ENCODE results near the gene CAMLG. TPM values are rescaled to one million over a fixed set of nuclear protein-coding genes. Genes with fewer than 3 reads are reported as not detected.
"Not testable (repeated sequence)": the region's sequence is repeated elsewhere in the genome, so short reads cannot be mapped to it uniquely, and the experiment has no call there.

The CAMLG gene
- total RNA-seq, 2 experiments from 2014 or later: 20.6 to 24.1 TPM

DNA sequence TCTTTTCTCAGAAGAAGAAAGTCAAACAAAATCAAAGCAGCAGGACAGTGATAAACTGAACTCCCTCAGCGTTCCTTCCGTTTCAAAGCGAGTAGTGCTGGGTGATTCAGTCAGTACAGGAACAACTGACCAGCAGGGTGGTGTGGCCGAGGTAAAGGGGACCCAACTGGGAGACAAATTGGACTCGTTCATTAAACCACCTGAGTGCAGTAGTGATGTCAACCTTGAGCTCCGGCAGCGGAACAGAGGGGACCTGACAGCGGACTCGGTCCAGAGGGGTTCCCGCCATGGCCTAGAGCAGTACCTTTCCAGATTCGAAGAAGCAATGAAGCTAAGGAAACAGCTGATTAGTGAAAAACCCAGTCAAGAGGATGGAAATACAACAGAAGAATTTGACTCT lies 2.7 kb downstream of the CAMLG start:
- ChIA-PET POLR2A (no interaction called here), CTCF (interaction anchor here (0.6 to 3.5 kb wide), 3 partner anchors 17 to 122 kb away, joined by 5 to 23 read pairs (median 19); partner anchors contain the start of gene DDX46)
- H3K4me3 Mint-ChIP-seq: no peak overlapping the region
- peaks cover 33% of the 10 kb centered on the region for H3K4me1 Mint-ChIP-seq
- no peaks in the 10 kb centered on the region for H3K9me3 Mint-ChIP-seq
- H3K27me3 Mint-ChIP-seq: no peaks in the 10 kb centered on the region
- H3K36me3 Mint-ChIP-seq (ENCODE audit: low read depth): peaks cover 4% of the 10 kb centered on the region
- no peak for DNase-seq
- no peak overlapping the region for H3K27ac Mint-ChIP-seq

DNA sequence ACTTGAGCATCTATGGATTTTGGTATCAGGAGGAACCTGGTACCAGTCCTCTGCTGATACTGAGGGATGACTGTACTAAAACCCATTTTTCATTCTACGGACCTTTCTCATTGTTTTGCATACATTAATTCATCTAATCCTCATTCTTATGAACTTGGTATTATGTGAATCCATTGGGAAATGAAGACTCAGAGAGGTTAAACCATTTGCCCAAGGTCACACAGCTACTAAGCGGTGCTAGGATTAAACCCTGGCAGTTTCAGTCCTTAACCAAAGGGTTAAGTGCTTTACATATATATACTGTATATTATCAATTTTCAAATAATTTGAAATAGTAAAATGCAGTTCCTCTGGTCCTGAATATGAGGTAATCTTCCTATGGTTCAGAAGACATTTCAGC lies 3.8 kb downstream of the CAMLG start:
- Mint-ChIP-seq H3K36me3 (ENCODE audit: low read depth) (peaks cover 4% of the 10 kb centered on the region), H3K9me3 (no peaks in the 10 kb centered on the region), H3K4me1 (peaks cover 33% of the 10 kb centered on the region), H3K27ac (no peak overlapping the region), H3K27me3 (no peaks in the 10 kb centered on the region), H3K4me3 (no peak overlapping the region)
- CTCF ChIA-PET: interaction anchor here (0.6 kb wide), 1 partner anchor 9 kb away, joined by 3 read pairs; no protein-coding TSS in a partner anchor
- POLR2A ChIA-PET: no interaction called here
- no peak for DNase-seq

DNA sequence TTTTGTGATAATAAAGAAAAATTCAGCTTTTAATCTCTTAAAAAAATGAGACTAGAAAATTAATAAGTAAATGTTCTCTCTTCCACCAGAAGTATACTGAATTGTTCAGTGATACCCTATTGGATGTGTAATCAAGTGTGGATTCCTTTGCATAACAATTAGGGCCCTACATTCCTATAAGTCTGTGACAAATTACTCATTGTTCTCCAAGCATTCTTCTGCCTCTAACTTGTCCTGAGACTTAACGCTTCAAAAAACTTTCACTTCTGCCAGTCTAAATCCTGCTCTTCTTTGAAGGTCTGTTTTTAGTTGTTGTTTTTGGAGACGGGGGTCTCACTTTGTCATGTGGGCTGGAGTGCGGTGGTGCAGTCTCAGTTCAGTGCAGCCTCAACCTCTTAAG lies 11.1 kb downstream of the CAMLG start:
- H3K36me3 Mint-ChIP-seq (ENCODE audit: low read depth): peaks cover 8% of the 10 kb centered on the region
- DNase-seq: no peak
- H3K27ac Mint-ChIP-seq: no peak overlapping the region
- ChIA-PET POLR2A (no interaction called here), CTCF (interaction anchor here (0.8 to 5.1 kb wide), 3 partner anchors 9 to 155 kb away, joined by 4 to 16 read pairs (median 12); partner anchors contain the start of genes CAMLG, DDX46 and PCBD2)
- no peaks in the 10 kb centered on the region for H3K9me3 Mint-ChIP-seq
- H3K4me3 Mint-ChIP-seq: no peak overlapping the region
- H3K27me3 Mint-ChIP-seq: no peaks in the 10 kb centered on the region
- H3K4me1 Mint-ChIP-seq: no peaks in the 10 kb centered on the region

DNA sequence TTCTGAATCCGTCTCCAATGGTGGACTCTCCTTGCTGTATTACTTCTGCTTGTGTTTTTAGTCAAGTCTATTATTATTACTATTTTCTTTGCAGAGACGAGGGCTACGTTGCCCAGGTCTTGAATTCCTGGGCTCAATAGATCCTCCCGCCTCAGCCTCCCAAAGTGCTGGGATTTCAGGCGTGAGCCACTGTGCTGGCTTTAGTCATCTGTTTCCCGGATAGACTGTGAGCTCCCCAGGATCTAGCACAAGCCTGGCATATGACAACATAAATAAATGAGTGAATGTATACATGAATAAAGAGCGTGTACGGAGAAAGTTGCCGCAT lies 19.8 kb downstream of the CAMLG start:
- H3K36me3 Mint-ChIP-seq (ENCODE audit: low read depth): peaks cover 8% of the 10 kb centered on the region
- no peak for DNase-seq
- no peaks in the 10 kb centered on the region for H3K9me3 Mint-ChIP-seq
- POLR2A ChIA-PET: interaction anchor here (0.6 to 1.8 kb wide), 3 partner anchors 19 to 188 kb away, joined by 3 to 6 read pairs (median 3); partner anchors contain the start of gene CAMLG
- CTCF ChIA-PET: interaction anchor here (0.9 to 3.2 kb wide), 19 partner anchors 10 to 170 kb away, joined by 3 to 21 read pairs (median 5); partner anchors contain the start of genes C5orf24, CAMLG and PCBD2
- H3K27ac Mint-ChIP-seq: peak overlapping the region; percentile 96
- peak overlapping the region; percentile 98 for H3K4me3 Mint-ChIP-seq
- H3K27me3 Mint-ChIP-seq: no peaks in the 10 kb centered on the region
- H3K4me1 Mint-ChIP-seq: peaks cover 38% of the 10 kb centered on the region

- peaks cover 38% of the 10 kb centered on the region for H3K4me1 Mint-ChIP-seq
- peaks cover 8% of the 10 kb centered on the region for H3K36me3 Mint-ChIP-seq (ENCODE audit: low read depth)
- no peaks in the 10 kb centered on the region for H3K27me3 Mint-ChIP-seq
- peak within 1 kb of the TSS; percentile 96 for H3K27ac Mint-ChIP-seq
- peak; percentile 95 for DNase-seq
- peak within 1 kb of the TSS; percentile 98 for H3K4me3 Mint-ChIP-seq
- no peaks in the 10 kb centered on the region for H3K9me3 Mint-ChIP-seq
- ChIA-PET POLR2A (interaction anchor here (0.6 to 1.8 kb wide), 3 partner anchors 19 to 187 kb away, joined by 3 to 6 read pairs (median 3); partner anchors contain the start of gene CAMLG), CTCF (interaction anchor here (0.6 to 3.2 kb wide), 21 partner anchors 10 to 171 kb away, joined by 3 to 21 read pairs (median 4); partner anchors contain the start of genes C5orf24, CAMLG and PCBD2)
Measured at GRCh38 chr5:134758504-134759341, 20.4 kb downstream of the CAMLG start, which contains the start of gene DDX46. DDX46 (plus strand) TSS chr5:134758779; CDS start chr5:134758939, 160 bp downstream.

DNA sequence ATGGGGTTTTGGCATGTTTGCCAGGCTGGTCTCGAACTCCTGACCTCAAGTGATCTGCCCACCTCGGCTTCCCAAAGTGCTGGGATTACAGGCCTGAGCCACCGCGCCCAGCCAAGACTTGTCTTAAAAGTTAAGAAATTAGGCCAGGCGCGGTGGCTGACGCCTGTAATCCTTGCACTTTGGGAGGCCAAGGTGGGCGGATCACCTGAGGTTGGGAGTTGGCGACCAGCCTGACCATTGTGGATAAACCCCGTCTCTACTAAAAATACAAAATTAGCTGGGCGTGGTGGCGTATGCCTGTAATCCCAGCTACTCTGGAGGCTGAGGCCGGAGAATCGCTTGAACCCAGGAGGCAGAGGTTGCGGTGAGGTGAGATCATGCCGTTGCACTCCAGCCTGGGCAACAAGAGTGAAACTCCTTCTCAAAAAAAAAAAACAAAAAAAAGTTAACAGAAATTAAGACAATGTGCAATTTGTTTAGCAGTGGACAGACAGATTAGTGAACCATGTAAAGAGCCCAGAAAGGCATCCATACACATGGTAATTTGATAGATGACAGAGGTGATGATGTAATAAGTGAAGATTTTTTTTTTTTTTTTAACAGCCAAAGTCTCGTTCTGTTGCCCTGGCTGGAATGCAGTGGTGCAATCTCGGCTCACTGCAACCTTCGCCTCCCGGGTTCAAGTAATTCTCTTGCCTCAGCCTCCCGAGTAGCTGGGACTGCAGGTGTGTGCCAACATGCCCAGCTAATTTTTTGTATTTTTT lies 29.4 kb downstream of the CAMLG start:
- H3K4me3 Mint-ChIP-seq, H3K9me3 Mint-ChIP-seq, H3K27me3 Mint-ChIP-seq, CTCF ChIA-PET, H3K27ac Mint-ChIP-seq, H3K4me1 Mint-ChIP-seq, POLR2A ChIA-PET, DNase-seq: not testable (repeated sequence)
- peaks cover 33% of the 10 kb centered on the region for H3K36me3 Mint-ChIP-seq (ENCODE audit: low read depth)

DNA sequence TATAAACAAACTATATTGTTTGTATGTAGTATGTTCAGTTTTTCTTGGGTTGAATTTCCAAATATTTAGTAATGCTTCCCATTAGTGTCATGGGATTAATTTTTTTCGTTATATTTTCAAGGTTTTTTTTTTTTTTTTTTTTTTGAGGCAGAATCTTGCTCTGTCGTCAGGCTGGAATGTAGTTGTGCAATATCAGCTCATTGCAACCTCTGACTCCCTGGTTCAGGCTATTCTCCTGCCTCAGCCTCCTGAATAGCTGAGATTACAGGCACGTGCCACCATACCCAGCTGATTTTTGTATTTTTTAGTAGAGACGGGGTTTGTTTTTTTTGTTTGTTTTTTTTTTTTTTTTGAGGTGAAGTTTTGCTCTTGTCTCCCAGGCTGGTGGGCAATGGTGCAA lies 30.9 kb downstream of the CAMLG start:
- Mint-ChIP-seq H3K9me3 (no peaks in the 10 kb centered on the region), H3K36me3 (ENCODE audit: low read depth) (peaks cover 42% of the 10 kb centered on the region), H3K4me3 (no peak overlapping the region), H3K27ac (no peak overlapping the region), H3K4me1 (no peaks in the 10 kb centered on the region), H3K27me3 (no peaks in the 10 kb centered on the region)
- CTCF ChIA-PET: interaction anchor here (0.6 to 0.8 kb wide), 2 partner anchors 11 to 39 kb away, joined by 3 to 4 read pairs; partner anchors contain the start of gene DDX46
- no peak for DNase-seq
- POLR2A ChIA-PET: no interaction called here

GRCh38 chr5:134772461-134773125 lies 34.2 kb downstream of the CAMLG start:
- Mint-ChIP-seq H3K4me1 (no peaks in the 10 kb centered on the region), H3K9me3 (no peaks in the 10 kb centered on the region), H3K27ac (no peak overlapping the region), H3K4me3 (no peak overlapping the region), H3K27me3 (no peaks in the 10 kb centered on the region), H3K36me3 (ENCODE audit: low read depth) (peaks cover 50% of the 10 kb centered on the region)
- ChIA-PET POLR2A (interaction anchor here (0.6 kb wide), 1 partner anchor 132 kb away, joined by 3 read pairs; no protein-coding TSS in a partner anchor), CTCF (interaction anchor here (0.7 to 2.2 kb wide), 4 partner anchors 14 to 53 kb away, joined by 3 to 6 read pairs (median 4); partner anchors contain the start of genes CAMLG and DDX46)
- DNase-seq: no peak

DNA sequence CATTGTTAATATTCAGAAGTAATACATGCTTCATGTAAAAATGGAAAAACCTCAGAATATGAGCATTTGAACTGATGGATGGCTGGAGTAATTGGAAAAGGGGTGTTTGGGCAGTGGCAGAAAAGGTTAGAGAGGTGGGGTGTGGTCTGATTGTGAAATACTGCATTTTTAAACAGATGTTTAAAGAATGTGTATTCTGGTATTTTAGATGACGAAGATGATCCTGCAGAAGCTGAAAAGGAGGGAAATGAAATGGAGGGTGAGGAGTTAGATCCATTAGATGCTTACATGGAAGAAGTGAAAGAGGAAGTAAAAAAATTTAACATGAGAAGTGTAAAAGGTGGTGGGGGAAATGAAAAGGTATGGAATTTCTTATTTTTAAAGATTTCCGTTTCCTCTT lies 39.0 kb downstream of the CAMLG start:
- ChIA-PET POLR2A (no interaction called here), CTCF (interaction anchor here (0.8 to 1.3 kb wide), 3 partner anchors 19 to 127 kb away, joined by 3 to 6 read pairs (median 3); partner anchors contain the start of gene PCBD2)
- H3K4me3 Mint-ChIP-seq: no peak overlapping the region
- H3K36me3 Mint-ChIP-seq (ENCODE audit: low read depth): peaks cover 46% of the 10 kb centered on the region
- H3K27ac Mint-ChIP-seq: no peak overlapping the region
- DNase-seq: no peak
- no peaks in the 10 kb centered on the region for H3K27me3 Mint-ChIP-seq
- no peaks in the 10 kb centered on the region for H3K9me3 Mint-ChIP-seq
- H3K4me1 Mint-ChIP-seq: no peaks in the 10 kb centered on the region

DNA sequence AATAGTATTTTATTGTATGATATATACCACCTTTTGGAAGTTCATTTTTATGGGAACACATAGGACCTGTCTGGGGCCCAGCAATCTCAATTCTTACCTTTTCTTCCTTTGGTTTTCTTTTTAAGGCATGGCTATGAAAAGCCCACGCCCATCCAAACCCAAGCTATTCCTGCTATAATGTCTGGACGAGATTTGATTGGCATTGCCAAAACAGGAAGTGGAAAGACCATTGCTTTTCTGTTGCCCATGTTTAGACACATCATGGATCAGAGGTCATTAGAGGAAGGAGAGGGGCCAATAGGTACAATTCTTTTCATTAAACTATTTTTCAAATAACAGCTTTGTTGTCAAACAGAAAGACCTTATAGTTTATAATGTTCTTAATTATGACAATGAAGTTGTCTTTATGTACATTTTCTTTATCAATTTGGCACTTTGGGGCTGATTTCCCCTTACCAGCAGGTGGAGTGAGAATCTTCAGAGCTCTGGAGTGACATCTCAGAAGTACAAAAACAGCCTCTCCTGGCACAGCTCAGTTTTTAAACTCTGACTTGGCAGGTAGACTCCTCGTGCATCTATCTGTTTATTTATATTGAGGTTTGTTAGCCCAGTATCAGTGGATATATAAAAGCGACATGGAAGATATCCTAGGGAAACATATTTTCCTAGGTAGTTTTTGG lies 46.0 kb downstream of the CAMLG start:
- Mint-ChIP-seq H3K27me3 (no peaks in the 10 kb centered on the region), H3K36me3 (ENCODE audit: low read depth) (peaks cover 47% of the 10 kb centered on the region), H3K4me3 (no peak overlapping the region), H3K27ac (peak overlapping the region; percentile 21), H3K4me1 (no peaks in the 10 kb centered on the region), H3K9me3 (no peaks in the 10 kb centered on the region)
- POLR2A ChIA-PET: no interaction called here
- CTCF ChIA-PET: interaction anchor here (0.7 to 1.2 kb wide), 2 partner anchors 21 to 594 kb away, joined by 3 read pairs; no protein-coding TSS in a partner anchor
- no peak for DNase-seq

DNA sequence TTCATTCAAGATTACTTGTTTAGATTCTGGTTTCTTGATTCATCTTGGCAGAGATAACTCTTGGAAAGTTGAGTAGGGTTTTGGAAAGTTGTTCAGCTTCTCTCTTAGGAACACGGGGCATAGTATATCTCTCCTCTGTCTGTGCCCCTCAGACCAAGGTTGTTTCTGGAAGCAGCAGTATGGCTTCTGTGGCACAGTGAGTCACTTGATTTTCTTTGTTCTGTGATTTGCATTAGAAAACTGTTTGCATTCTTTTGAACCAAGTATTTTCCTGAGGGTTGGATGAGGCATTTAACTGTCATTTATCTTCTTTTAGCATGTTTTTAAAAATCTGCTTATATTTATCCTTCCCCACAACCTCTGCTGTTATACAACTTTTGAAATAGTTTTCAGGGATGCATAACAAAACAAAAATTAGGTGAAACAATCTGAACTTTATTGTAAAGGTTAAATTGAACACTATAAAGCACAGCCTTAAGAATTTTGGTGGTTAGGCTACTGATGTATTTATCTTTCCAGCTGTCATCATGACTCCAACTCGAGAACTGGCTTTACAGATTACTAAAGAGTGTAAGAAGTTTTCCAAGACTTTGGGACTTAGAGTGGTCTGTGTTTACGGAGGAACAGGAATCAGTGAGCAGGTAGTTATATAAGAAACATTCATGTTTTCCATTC lies 46.7 kb downstream of the CAMLG start:
- H3K36me3 Mint-ChIP-seq (ENCODE audit: low read depth): peaks cover 50% of the 10 kb centered on the region
- H3K27me3 Mint-ChIP-seq: no peaks in the 10 kb centered on the region
- DNase-seq: no peak
- CTCF ChIA-PET: interaction anchor here (1.2 kb wide), 1 partner anchor 593 kb away, joined by 3 read pairs; no protein-coding TSS in a partner anchor
- H3K27ac Mint-ChIP-seq: no peak overlapping the region
- POLR2A ChIA-PET: no interaction called here
- no peaks in the 10 kb centered on the region for H3K4me1 Mint-ChIP-seq
- H3K9me3 Mint-ChIP-seq: no peaks in the 10 kb centered on the region
- H3K4me3 Mint-ChIP-seq: no peak overlapping the region
